OCI-LY7 (cell line): ENCODE results near the gene CEP72.

ENCODE experiments used
- EZH2phosphoT487 ChIP-seq: fragments of 200-600 bp; sonication (generic); IDR thresholded peaks from 2 replicates; pipeline ENCODE4 v1.6.1; 2018; ENCODE audit warnings: low read depth, borderline replicate concordance, mild to moderate bottlenecking, mixed run types, antibody characterized with exemption, low read length, moderate library complexity, mixed read lengths
- TF ChIP-seq, protein P1 (sequence below): fragments of 200-600 bp; sonication (generic); conservative IDR thresholded peaks from 2 replicates; pipeline ENCODE4 v1.5.1; 2014; ENCODE audit warnings: mild to moderate bottlenecking, antibody characterized with exemption, low read length, moderate library complexity, mixed read lengths

DNA sequence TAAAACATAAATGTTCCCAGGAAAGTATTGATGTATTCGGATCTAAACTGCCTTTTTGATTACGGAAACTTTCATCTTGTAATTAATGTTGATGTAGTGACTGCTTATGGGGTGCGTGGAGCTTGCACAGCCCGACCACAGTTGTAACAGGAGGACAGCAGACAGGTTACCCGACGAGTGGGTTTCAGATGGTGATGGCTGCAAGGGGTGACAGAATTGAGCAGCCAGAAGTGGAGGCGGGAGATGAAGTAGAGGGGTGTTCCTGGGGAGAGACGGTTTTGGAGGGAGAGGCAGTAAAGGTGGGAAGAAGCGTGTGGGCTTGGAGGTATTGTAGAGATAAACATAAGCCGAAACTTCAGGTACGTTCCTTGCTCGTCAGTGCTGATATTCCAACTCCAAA, 5.8 kb downstream of the CEP72 start:
- TF ChIP-seq, protein P1, sequence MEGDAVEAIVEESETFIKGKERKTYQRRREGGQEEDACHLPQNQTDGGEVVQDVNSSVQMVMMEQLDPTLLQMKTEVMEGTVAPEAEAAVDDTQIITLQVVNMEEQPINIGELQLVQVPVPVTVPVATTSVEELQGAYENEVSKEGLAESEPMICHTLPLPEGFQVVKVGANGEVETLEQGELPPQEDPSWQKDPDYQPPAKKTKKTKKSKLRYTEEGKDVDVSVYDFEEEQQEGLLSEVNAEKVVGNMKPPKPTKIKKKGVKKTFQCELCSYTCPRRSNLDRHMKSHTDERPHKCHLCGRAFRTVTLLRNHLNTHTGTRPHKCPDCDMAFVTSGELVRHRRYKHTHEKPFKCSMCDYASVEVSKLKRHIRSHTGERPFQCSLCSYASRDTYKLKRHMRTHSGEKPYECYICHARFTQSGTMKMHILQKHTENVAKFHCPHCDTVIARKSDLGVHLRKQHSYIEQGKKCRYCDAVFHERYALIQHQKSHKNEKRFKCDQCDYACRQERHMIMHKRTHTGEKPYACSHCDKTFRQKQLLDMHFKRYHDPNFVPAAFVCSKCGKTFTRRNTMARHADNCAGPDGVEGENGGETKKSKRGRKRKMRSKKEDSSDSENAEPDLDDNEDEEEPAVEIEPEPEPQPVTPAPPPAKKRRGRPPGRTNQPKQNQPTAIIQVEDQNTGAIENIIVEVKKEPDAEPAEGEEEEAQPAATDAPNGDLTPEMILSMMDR: no peak
- no peak for TF ChIP-seq EZH2phosphoT487
